CD4-positive, alpha-beta memory T cell (primary cell): ENCODE measurements around the gene UNC13B. TPM values are rescaled to one million over a fixed set of nuclear protein-coding genes. Genes with fewer than 3 reads are reported as not detected.

Experiments
- CTCF ChIA-PET: fragments of 350-600 bp; sonication (Branson Sonifier 250); formaldehyde crosslinking; loops from one replicate; lab custom pipeline; 2021; ENCODE audit warnings: inconsistent platforms; ENCODE audit not compliant: partially characterized antibody; lab: Charles Lee
- POLR2A ChIA-PET: fragments of 350-600 bp; sonication (Branson Sonifier 250); formaldehyde crosslinking; loops from one replicate; lab custom pipeline; 2021; ENCODE audit not compliant: partially characterized antibody; lab: Charles Lee
- DNase-seq, 5 donors: peaks; one replicate each; pipeline versions ENCODE4 v3.0.0 to v3.0.0-alpha.2; 2020 to 2022; ENCODE audit warnings: mixed read lengths in 1 of 5
- H3K27ac ChIP-seq: one replicate; pipeline ENCODE4 v1.7.0; 2013; ENCODE audit warnings: low read depth, low read length
- H3K27me3 ChIP-seq: 2 replicates; pipeline ENCODE4 v1.7.0; 2013; ENCODE audit warnings: mild to moderate bottlenecking, low read length, moderate library complexity; ENCODE audit not compliant: insufficient read depth
- H3K36me3 ChIP-seq: 2 replicates; pipeline ENCODE4 v1.7.0; 2013; ENCODE audit warnings: mild to moderate bottlenecking, low read length, moderate library complexity; ENCODE audit not compliant: insufficient read depth
- H3K4me1 ChIP-seq: 2 replicates; pipeline ENCODE4 v1.7.0; 2013; ENCODE audit warnings: mild to moderate bottlenecking, low read length, moderate library complexity; ENCODE audit not compliant: insufficient read depth
- H3K4me3 ChIP-seq, 2 donors: one replicate each; pipeline ENCODE4 v1.7.0; 2013; ENCODE audit warnings: low read length in 2 of 2, mild to moderate bottlenecking in 1 of 2
- H3K9me3 ChIP-seq, 2 donors: one replicate each; pipeline ENCODE4 v1.7.0; 2013; ENCODE audit warnings: low read length in 2 of 2, control low read depth in 1 of 2; ENCODE audit not compliant: control insufficient read depth in 1 of 2
- H3K27ac Mint-ChIP-seq, 7 donors: one replicate each; pipeline ENCODE4 v1.8.0; 2020 to 2021; ENCODE audit warnings: mixed read lengths in 7 of 7, mild to moderate bottlenecking in 6 of 7, inconsistent platforms in 3 of 7, moderate library complexity in 3 of 7
- H3K27me3 Mint-ChIP-seq, 2 donors: one replicate each; pipeline ENCODE4 v1.8.0; 2020 to 2021; ENCODE audit warnings: mixed read lengths in 2 of 2
- H3K36me3 Mint-ChIP-seq, 2 donors: one replicate each; pipeline ENCODE4 v1.8.0; 2020 to 2021; ENCODE audit warnings: mixed read lengths in 2 of 2, inconsistent platforms in 1 of 2, mild to moderate bottlenecking in 1 of 2
- H3K4me1 Mint-ChIP-seq, 4 donors: one replicate each; pipeline ENCODE4 v1.8.0; 2020 to 2021; ENCODE audit warnings: mixed read lengths in 4 of 4, mild to moderate bottlenecking in 1 of 4
- H3K4me3 Mint-ChIP-seq, 8 donors: one replicate each; pipeline ENCODE4 v1.8.0; 2020 to 2021; ENCODE audit warnings: mixed read lengths in 8 of 8, mild to moderate bottlenecking in 7 of 8, moderate library complexity in 6 of 8, inconsistent platforms in 3 of 8
- H3K9me3 Mint-ChIP-seq, 8 donors: one replicate each; pipeline ENCODE4 v1.8.0; 2020 to 2021; ENCODE audit warnings: mixed read lengths in 8 of 8, mild to moderate bottlenecking in 5 of 8, inconsistent platforms in 3 of 8, moderate library complexity in 1 of 8
- intact Hi-C: fragments of 100-400 bp; cut with micrococcal nuclease; formaldehyde crosslinking; loops from one replicate; pipeline ENCODE4 v1.15.1; 2023
- polyA plus RNA-seq, 2 donors: library from polyadenylated mRNA; unstranded; fragments of 300-500 nt; fragmentation: Illumina TruSeq; gene quantifications; one replicate each; pipeline ENCODE4 v1.2.3, GENCODE V29; 2021
- total RNA-seq, 2 experiments: library from RNA; stranded (reverse); gene quantifications; one replicate each; pipeline ENCODE4 v1.2.3, GENCODE V29; 2021

Gene UNC13B
- total and polyA plus RNA-seq, 4 experiments from 2014 or later: 0.12 to 1.6 (median 0.60) TPM

DNA sequence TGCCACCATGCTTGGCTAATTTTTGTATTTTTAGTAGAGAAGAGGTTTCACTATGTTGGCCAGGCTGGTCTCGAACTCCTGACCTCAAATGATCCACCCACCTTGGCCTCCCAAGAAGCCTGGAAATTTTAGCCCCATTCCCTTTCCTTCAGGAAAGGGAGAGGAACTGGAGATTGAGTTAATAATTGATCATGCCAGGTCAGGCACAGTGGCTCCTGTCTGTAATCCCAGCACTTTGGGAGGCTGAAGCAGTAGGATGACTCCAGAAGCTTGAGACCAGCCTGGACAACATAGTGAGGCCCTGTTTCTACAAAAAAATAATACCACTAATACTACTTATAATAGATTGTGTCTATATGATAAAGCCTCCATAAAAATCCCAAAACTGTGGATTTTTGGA lies 124.6 kb downstream of the UNC13B start:
- no peak overlapping the region for H3K4me3 Mint-ChIP-seq
- POLR2A ChIA-PET: no interaction called here
- H3K9me3 ChIP-seq: no peaks in the 10 kb centered on the region
- no peaks in the 10 kb centered on the region for H3K4me1 Mint-ChIP-seq
- H3K27ac ChIP-seq: no peak overlapping the region
- no peak overlapping the region for H3K4me3 ChIP-seq
- intact Hi-C loops: no loop called here
- CTCF ChIA-PET: no interaction called here
- no peaks in the 10 kb centered on the region for H3K36me3 ChIP-seq
- DNase-seq: no peak
- no peaks in the 10 kb centered on the region for H3K4me1 ChIP-seq
- H3K9me3 Mint-ChIP-seq: peaks cover 0 to 2% (median 0%) of the 10 kb centered on the region in 8 donors
- no peak overlapping the region for H3K27ac Mint-ChIP-seq
- H3K36me3 Mint-ChIP-seq: no peaks in the 10 kb centered on the region
- H3K27me3 ChIP-seq: no peaks in the 10 kb centered on the region
- peaks cover 7 to 13% of the 10 kb centered on the region in 2 donors for H3K27me3 Mint-ChIP-seq

DNA sequence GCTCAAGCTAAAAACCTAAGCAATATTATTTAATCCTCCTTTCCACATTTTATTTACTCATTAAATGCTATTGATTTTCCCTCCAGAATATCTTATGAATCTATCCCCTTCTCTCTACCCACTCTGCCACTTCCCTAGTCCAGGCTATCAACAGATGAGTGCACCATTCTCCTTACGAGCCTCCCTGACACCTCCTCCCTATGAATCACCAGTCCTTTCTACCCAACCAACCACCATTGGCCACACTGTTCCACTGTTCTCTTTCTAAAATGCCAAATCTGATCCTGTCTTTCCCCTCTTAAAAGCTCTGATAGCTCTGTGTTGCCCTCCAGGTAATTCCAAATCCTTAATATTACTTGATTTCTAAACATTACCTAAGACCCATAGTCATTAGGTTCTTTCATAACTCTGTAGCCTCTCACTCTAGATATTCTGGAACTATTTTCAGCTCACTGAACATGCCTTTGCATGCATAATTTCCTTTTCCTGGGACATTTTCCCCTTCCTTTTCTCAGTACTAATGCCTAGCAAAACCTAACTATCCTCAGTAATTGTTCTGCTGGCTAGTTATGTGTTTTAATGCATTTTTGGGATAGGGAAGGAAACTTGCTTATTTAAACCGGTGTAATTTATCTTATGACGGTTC lies 126.3 kb downstream of the UNC13B start:
- DNase-seq: no peak
- Histone ChIP-seq H3K27ac (no peak overlapping the region), H3K4me1 (no peaks in the 10 kb centered on the region), H3K4me3 (no peak overlapping the region), H3K9me3 (no peaks in the 10 kb centered on the region), H3K27me3 (no peaks in the 10 kb centered on the region), H3K36me3 (no peaks in the 10 kb centered on the region)
- Mint-ChIP-seq H3K27ac (no peak overlapping the region), H3K9me3 (peaks cover 0 to 2% (median 0%) of the 10 kb centered on the region in 8 donors), H3K27me3 (peaks cover 4 to 13% of the 10 kb centered on the region in 2 donors), H3K4me1 (no peaks in the 10 kb centered on the region), H3K4me3 (no peak overlapping the region), H3K36me3 (no peaks in the 10 kb centered on the region)
- ChIA-PET CTCF (no interaction called here), POLR2A (no interaction called here)
- intact Hi-C loops: no loop called here

DNA sequence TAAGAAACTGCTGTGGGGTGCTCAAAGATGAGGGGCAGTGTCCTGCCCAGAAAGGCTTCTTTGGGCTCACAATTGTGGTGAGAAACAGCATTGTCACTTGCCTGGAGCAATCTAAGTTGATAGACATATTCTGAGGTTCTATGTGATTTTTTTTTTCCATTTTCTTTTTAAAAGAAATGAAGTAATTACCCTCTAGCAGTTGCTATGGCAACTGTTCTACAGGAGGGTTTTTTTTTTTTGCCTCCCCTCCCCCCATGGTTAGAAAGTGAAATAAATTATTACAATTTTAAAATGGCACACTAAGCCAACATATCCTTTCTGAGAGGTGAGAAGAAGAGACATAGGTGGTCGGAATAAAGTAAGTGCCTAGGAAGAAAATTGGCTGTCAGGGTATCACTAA lies 127.0 kb downstream of the UNC13B start:
- Histone ChIP-seq H3K4me1 (no peaks in the 10 kb centered on the region), H3K4me3 (no peak overlapping the region), H3K27ac (no peak overlapping the region), H3K27me3 (no peaks in the 10 kb centered on the region), H3K9me3 (no peaks in the 10 kb centered on the region), H3K36me3 (no peaks in the 10 kb centered on the region)
- intact Hi-C loops: no loop called here
- no peak overlapping the region for H3K27ac Mint-ChIP-seq
- H3K4me3 Mint-ChIP-seq: no peak overlapping the region
- no peak for DNase-seq
- peaks cover 0 to 2% (median 0%) of the 10 kb centered on the region in 8 donors for H3K9me3 Mint-ChIP-seq
- H3K4me1 Mint-ChIP-seq: no peaks in the 10 kb centered on the region
- ChIA-PET CTCF (no interaction called here), POLR2A (no interaction called here)
- peaks cover 5 to 11% of the 10 kb centered on the region in 2 donors for H3K27me3 Mint-ChIP-seq
- H3K36me3 Mint-ChIP-seq: no peaks in the 10 kb centered on the region

DNA sequence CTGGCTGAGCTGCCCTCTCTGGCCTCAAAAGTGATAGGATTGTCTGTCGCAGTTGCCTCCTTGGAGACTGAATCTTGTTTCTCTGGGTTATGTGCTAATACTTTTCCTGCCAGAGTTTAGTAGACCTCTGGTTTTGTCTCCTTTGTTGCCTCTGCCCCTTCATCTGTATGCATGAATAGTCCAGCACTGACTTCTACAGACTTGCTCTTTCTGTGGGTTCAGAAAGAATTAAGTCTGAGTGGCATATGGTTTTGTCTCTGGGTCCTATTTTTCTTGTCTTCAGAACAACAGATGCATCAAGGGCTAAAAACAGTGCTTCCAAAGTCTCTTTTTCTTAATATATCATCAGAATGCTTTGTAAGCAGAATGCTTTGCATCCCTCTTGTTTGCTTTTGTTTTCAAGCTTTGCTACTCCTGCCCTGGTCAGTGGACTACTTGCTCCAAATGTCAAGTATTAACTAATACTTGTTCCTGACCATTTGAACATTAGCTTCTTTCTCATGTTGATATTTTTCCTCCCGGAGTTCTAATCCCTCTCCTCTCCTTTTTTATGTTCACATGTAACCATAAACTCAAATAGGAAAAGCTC lies 131.7 kb downstream of the UNC13B start:
- Histone ChIP-seq H3K36me3 (no peaks in the 10 kb centered on the region), H3K4me1 (no peaks in the 10 kb centered on the region), H3K4me3 (no peak overlapping the region), H3K27ac (no peak overlapping the region), H3K27me3 (no peaks in the 10 kb centered on the region), H3K9me3 (no peaks in the 10 kb centered on the region)
- H3K27me3 Mint-ChIP-seq: peaks cover 5 to 11% of the 10 kb centered on the region in 2 donors
- H3K36me3 Mint-ChIP-seq: no peaks in the 10 kb centered on the region
- H3K27ac Mint-ChIP-seq: no peak overlapping the region
- CTCF ChIA-PET: interaction anchor here (1.0 kb wide), 1 partner anchor 13 kb away, joined by 3 read pairs; no protein-coding TSS in a partner anchor
- no peak for DNase-seq
- no peak overlapping the region for H3K4me3 Mint-ChIP-seq
- H3K4me1 Mint-ChIP-seq: peaks cover 0 to 2% (median 0%) of the 10 kb centered on the region in 4 donors
- POLR2A ChIA-PET: no interaction called here
- intact Hi-C loops: no loop called here
- peaks cover 0 to 2% (median 0%) of the 10 kb centered on the region in 8 donors for H3K9me3 Mint-ChIP-seq

DNA sequence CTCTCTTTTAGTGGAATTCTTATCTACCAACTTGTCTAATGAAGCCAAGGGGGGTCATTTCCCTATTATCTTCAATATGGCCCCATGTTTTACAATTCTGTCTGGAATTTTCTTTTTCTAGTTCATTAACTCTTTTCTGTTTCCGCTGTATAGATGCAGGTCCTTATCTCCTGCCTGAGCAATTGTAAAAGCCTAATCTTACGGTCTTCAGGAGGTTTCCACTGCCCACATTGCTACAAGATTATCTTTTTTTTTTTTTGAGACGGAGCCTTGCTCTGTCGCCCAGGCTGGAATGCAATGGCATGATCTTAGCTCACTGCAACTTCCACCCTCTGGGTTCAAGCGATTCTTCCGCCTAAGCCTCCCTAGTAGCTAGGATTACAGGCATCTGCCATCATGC lies 132.3 kb downstream of the UNC13B start:
- Histone ChIP-seq H3K9me3 (no peaks in the 10 kb centered on the region), H3K27me3 (no peaks in the 10 kb centered on the region), H3K4me1 (no peaks in the 10 kb centered on the region), H3K36me3 (no peaks in the 10 kb centered on the region), H3K27ac (no peak overlapping the region), H3K4me3 (no peak overlapping the region)
- peaks cover 0 to 2% (median 0%) of the 10 kb centered on the region in 4 donors for H3K4me1 Mint-ChIP-seq
- ChIA-PET CTCF (interaction anchor here (1.0 kb wide), 1 partner anchor 12 kb away, joined by 3 read pairs; no protein-coding TSS in a partner anchor), POLR2A (no interaction called here)
- no peaks in the 10 kb centered on the region for H3K36me3 Mint-ChIP-seq
- H3K27me3 Mint-ChIP-seq: peaks cover 9 to 11% of the 10 kb centered on the region in 2 donors
- no peak overlapping the region for H3K27ac Mint-ChIP-seq
- H3K9me3 Mint-ChIP-seq: peaks cover 0 to 2% (median 0%) of the 10 kb centered on the region in 8 donors
- intact Hi-C loops: no loop called here
- H3K4me3 Mint-ChIP-seq: no peak overlapping the region
- DNase-seq: no peak

DNA sequence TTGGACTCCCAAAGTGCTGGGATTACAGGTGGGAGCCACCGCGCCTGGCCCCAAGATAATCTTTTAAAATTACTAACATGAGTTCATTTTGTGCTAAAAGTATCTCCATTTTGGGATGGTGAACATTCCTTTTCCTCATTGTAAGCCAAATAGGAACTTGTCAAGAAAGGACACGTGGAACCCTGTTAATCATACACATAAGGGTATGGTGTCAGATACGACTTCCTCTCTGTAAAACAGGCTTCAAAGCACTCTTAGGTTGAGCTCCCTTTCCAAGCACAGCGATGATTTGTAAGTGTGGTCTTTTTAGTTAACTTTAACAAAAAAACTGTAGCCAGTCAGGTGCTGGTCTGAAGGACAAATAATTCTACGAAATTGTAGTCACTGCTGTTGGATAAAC lies 132.7 kb downstream of the UNC13B start:
- ChIA-PET POLR2A (no interaction called here), CTCF (interaction anchor here (1.0 kb wide), 1 partner anchor 12 kb away, joined by 3 read pairs; no protein-coding TSS in a partner anchor)
- H3K27ac Mint-ChIP-seq: no peak overlapping the region

DNA sequence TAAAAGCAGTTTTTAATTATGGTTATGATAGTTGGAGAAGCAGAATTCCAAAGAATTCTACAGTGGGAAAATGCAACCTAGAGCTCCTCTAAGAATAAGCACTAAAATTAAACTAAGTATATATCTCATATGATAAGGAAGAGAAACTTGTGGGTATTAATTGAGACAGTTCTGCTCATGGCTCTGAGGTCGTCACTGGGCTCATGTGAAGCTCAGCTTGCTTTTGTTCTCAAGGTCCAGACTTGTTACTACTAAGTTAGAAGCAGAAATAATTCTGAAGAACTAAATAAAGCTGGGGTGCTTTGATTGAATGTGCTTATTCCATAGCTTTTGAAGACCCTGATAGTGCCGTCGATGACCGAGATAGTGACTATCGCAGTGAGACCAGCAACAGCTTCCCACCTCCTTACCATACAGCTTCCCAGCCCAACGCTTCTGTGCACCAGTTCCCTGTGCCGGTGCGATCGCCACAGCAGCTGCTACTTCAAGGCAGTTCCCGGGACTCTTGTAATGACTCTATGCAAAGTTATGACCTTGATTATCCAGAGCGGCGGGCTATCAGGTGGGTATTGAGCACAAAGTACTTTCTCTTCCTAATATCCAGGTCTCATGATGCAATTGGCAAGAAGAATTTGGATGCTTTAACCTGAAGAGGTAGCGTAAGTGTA lies 133.7 kb downstream of the UNC13B start:
- ChIA-PET POLR2A (no interaction called here), CTCF (no interaction called here)

More for the DNA sequence above, 132.7 kb downstream of the UNC13B start:
- Mint-ChIP-seq H3K4me3 (no peak overlapping the region), H3K9me3 (peaks cover 0 to 2% (median 0%) of the 10 kb centered on the region in 8 donors), H3K27me3 (peaks cover 9 to 11% of the 10 kb centered on the region in 2 donors), H3K36me3 (no peaks in the 10 kb centered on the region), H3K4me1 (peaks cover 0 to 2% (median 0%) of the 10 kb centered on the region in 4 donors)
- Histone ChIP-seq H3K4me1 (no peaks in the 10 kb centered on the region), H3K27me3 (no peaks in the 10 kb centered on the region), H3K36me3 (no peaks in the 10 kb centered on the region), H3K9me3 (no peaks in the 10 kb centered on the region), H3K27ac (no peak overlapping the region), H3K4me3 (no peak overlapping the region)
- intact Hi-C loops: no loop called here
- DNase-seq: no peak

More for the DNA sequence above, 133.7 kb downstream of the UNC13B start:
- H3K27ac Mint-ChIP-seq: no peak overlapping the region
- H3K36me3 Mint-ChIP-seq: no peaks in the 10 kb centered on the region
- no peaks in the 10 kb centered on the region for H3K36me3 ChIP-seq
- no peaks in the 10 kb centered on the region for H3K27me3 ChIP-seq
- no peak overlapping the region for H3K4me3 ChIP-seq
- H3K4me3 Mint-ChIP-seq: no peak overlapping the region
- DNase-seq: no peak
- no peaks in the 10 kb centered on the region for H3K9me3 ChIP-seq
- H3K27me3 Mint-ChIP-seq: peaks cover 11 to 17% of the 10 kb centered on the region in 2 donors
- no peaks in the 10 kb centered on the region for H3K4me1 ChIP-seq
- intact Hi-C loops: no loop called here
- H3K27ac ChIP-seq: no peak overlapping the region
- peaks cover 0 to 2% (median 0%) of the 10 kb centered on the region in 4 donors for H3K4me1 Mint-ChIP-seq
- peaks cover 0 to 2% (median 0%) of the 10 kb centered on the region in 8 donors for H3K9me3 Mint-ChIP-seq
